ENCODE data around the gene IQSEC3.

IQSEC3 gene

DNA sequence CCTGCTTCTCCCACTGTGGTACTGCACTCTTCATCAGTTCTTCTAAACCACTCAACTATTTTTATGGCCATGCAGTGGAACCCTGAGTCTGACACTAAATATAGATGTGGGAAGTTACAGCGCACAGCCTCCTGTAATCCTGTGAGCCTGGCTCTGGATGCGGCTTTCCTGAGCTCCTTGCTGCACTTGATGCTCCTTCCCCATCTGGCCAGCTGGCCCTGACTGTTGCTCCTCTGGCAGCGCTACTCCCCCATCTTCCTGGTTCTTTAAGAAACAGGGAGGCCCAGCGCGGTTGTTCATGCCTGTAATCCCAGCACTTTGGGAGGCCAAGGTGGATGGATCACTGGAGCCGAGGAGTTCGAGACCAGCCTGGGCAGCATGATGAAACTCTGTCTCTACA, 24.6 kb downstream of the IQSEC3 start:
- peaks cover 4% of the 10 kb centered on the region for H3K9me3 ChIP-seq (ENCODE audit: insufficient read depth, low read length, severe bottlenecking)
- no peaks in the 10 kb centered on the region for H3K4me1 ChIP-seq (ENCODE audit: insufficient read depth, low read length)
- TF ChIP-seq EZH2 (IDR thresholded peaks at IDR 0.05; ENCODE audit: borderline replicate concordance, low read depth, low read length, severe bottlenecking) = no peak
- TF ChIP-seq, protein P1, sequence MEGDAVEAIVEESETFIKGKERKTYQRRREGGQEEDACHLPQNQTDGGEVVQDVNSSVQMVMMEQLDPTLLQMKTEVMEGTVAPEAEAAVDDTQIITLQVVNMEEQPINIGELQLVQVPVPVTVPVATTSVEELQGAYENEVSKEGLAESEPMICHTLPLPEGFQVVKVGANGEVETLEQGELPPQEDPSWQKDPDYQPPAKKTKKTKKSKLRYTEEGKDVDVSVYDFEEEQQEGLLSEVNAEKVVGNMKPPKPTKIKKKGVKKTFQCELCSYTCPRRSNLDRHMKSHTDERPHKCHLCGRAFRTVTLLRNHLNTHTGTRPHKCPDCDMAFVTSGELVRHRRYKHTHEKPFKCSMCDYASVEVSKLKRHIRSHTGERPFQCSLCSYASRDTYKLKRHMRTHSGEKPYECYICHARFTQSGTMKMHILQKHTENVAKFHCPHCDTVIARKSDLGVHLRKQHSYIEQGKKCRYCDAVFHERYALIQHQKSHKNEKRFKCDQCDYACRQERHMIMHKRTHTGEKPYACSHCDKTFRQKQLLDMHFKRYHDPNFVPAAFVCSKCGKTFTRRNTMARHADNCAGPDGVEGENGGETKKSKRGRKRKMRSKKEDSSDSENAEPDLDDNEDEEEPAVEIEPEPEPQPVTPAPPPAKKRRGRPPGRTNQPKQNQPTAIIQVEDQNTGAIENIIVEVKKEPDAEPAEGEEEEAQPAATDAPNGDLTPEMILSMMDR (IDR thresholded peaks at IDR 0.05; ENCODE audit: borderline replicate concordance, extremely low read depth, low read length, poor library complexity, severe bottlenecking) = no peak
- ATAC-seq (ENCODE audit: insufficient read depth, low read depth) (no peak), DNase-seq (no peak)
- H4K20me1 ChIP-seq (ENCODE audit: insufficient read depth, low read length) = no peaks in the 10 kb centered on the region
- peaks cover 4% of the 10 kb centered on the region for H3K27me3 ChIP-seq (ENCODE audit: insufficient read depth, low read length, poor library complexity)
- no peaks in the 10 kb centered on the region for H3K79me2 ChIP-seq (ENCODE audit: insufficient read depth, low read length)
- H3K36me3 ChIP-seq (ENCODE audit: insufficient read depth, low read length) = no peaks in the 10 kb centered on the region
- H3K27ac ChIP-seq (ENCODE audit: low read length) = no peak overlapping the region
- H3K4me2 ChIP-seq (ENCODE audit: insufficient read depth, low read length) = no peak overlapping the region
- no peak overlapping the region for H2AFZ ChIP-seq (ENCODE audit: low read depth, low read length)
- no peak overlapping the region for H3K4me3 ChIP-seq (ENCODE audit: low read depth in 1 of 2, low read length in 2 of 2)
- no peak overlapping the region for H3K9ac ChIP-seq (ENCODE audit: low read depth, low read length)

DNA sequence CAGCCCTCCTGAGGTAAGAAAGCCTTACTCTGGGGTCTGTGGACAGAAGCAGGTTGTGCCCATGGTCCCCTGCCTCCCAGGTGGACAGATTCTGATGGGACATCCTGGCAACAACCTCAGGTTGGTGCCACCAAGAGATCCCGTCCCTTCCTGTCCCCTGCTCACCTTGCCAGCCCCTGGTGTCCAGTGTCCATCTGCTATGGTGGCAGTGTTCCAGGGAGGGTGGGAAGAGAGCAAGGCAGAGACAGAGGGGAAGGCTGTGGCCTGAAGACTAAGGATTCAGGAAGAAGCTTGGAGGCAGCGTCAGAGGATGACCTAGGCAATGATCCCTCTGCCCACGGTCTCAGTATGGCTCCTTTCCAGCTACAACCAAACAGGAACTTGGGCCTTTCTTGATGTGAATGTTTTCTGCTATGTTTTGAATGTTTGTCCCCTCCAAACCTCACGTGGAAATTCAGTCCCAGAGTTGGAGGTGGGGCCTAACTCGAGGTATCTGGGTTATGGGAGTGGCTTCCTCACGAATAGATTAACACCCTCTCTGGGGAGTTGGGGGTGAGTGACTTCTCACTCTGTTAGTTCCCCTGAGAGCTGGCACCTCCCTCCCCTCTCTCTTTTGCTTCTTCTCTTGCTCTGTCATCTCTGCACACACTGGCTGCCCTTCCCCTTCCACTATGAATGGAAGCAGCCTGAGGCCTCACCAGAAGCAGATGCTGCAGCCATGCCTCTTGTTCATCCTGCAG, 26.9 kb downstream of the IQSEC3 start:
- Histone ChIP-seq H3K27me3 (ENCODE audit: insufficient read depth, low read length, poor library complexity) (peaks cover 3% of the 10 kb centered on the region), H3K4me1 (ENCODE audit: insufficient read depth, low read length) (no peaks in the 10 kb centered on the region), H3K9ac (ENCODE audit: low read depth, low read length) (no peak overlapping the region), H3K36me3 (ENCODE audit: insufficient read depth, low read length) (no peaks in the 10 kb centered on the region), H2AFZ (ENCODE audit: low read depth, low read length) (no peak overlapping the region), H3K9me3 (ENCODE audit: insufficient read depth, low read length, severe bottlenecking) (peaks cover 4% of the 10 kb centered on the region), H3K4me2 (ENCODE audit: insufficient read depth, low read length) (no peak overlapping the region), H3K27ac (ENCODE audit: low read length) (no peak overlapping the region), H3K4me3 (ENCODE audit: low read depth in 1 of 2, low read length in 2 of 2) (no peak overlapping the region), H3K79me2 (ENCODE audit: insufficient read depth, low read length) (no peaks in the 10 kb centered on the region), H4K20me1 (ENCODE audit: insufficient read depth, low read length) (no peaks in the 10 kb centered on the region)
- ATAC-seq (ENCODE audit: insufficient read depth, low read depth) = no peak
- TF ChIP-seq, protein P1 (IDR thresholded peaks at IDR 0.05; ENCODE audit: borderline replicate concordance, extremely low read depth, low read length, poor library complexity, severe bottlenecking) = no peak
- TF ChIP-seq EZH2 (IDR thresholded peaks at IDR 0.05; ENCODE audit: borderline replicate concordance, low read depth, low read length, severe bottlenecking) = no peak
- no peak for DNase-seq

DNA sequence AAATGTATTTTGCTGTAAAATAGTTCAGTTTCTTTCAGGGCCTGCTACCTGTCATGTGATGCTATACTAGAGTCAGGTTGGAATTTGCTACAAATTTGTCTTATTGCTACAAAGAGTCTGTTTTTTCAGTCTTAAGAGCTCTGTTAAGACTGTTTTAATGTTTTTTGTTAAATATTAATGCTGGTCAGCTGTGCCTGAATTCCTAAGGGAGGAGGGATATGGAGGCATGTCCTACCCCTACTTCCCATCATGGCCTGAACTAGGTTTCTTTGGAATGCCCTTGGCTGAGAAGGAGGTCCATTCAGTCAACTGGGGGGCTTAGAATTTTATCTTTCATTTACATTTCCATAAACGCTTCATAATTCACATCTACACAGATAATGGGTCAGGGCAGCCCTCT, 30.0 kb downstream of the IQSEC3 start:
- H3K36me3 ChIP-seq (ENCODE audit: insufficient read depth, low read length) = no peaks in the 10 kb centered on the region
- H3K27ac ChIP-seq (ENCODE audit: low read length) = no peak overlapping the region
- ATAC-seq (ENCODE audit: insufficient read depth, low read depth) = no peak
- no peak overlapping the region for H3K4me2 ChIP-seq (ENCODE audit: insufficient read depth, low read length)
- no peaks in the 10 kb centered on the region for H3K4me1 ChIP-seq (ENCODE audit: insufficient read depth, low read length)
- no peaks in the 10 kb centered on the region for H4K20me1 ChIP-seq (ENCODE audit: insufficient read depth, low read length)
- no peak overlapping the region for H3K4me3 ChIP-seq (ENCODE audit: low read depth in 1 of 2, low read length in 2 of 2)
- H3K27me3 ChIP-seq (ENCODE audit: insufficient read depth, low read length, poor library complexity) = no peaks in the 10 kb centered on the region
- TF ChIP-seq, protein P1 (IDR thresholded peaks at IDR 0.05; ENCODE audit: borderline replicate concordance, extremely low read depth, low read length, poor library complexity, severe bottlenecking) = no peak
- no peak for TF ChIP-seq EZH2 (IDR thresholded peaks at IDR 0.05; ENCODE audit: borderline replicate concordance, low read depth, low read length, severe bottlenecking)
- H3K79me2 ChIP-seq (ENCODE audit: insufficient read depth, low read length) = no peaks in the 10 kb centered on the region
- H2AFZ ChIP-seq (ENCODE audit: low read depth, low read length) = no peak overlapping the region
- no peak overlapping the region for H3K9ac ChIP-seq (ENCODE audit: low read depth, low read length)
- no peaks in the 10 kb centered on the region for H3K9me3 ChIP-seq (ENCODE audit: insufficient read depth, low read length, severe bottlenecking)
- no peak for DNase-seq

Data from DND-41 (cell line).